ENCODE results near the gene HS6ST2. TPM values are rescaled to one million over a fixed set of nuclear protein-coding genes. Genes with fewer than 3 reads are reported as not detected.

HS6ST2 gene
- total RNA-seq, 4 donors from 2014 or later: 0.21 to 0.30 (median 0.24) TPM; not detected in 1

- Histone ChIP-seq H3K27me3 (no peaks in the 10 kb centered on the region), H3K4me3 (no peak overlapping the region), H3K9me3 (no peaks in the 10 kb centered on the region), H3K4me1 (no peaks in the 10 kb centered on the region), H3K36me3 (no peaks in the 10 kb centered on the region), H3K27ac (no peak overlapping the region)
- DNase-seq (ENCODE audit: low spot score in 2 of 2): no peak
- TF ChIP-seq CTCF (IDR thresholded peaks at IDR 0.05) (no peak), POLR2A (IDR thresholded peaks at IDR 0.05) (no peak), POLR2AphosphoS5 (IDR thresholded peaks at IDR 0.05) (no peak), EP300 (IDR thresholded peaks at IDR 0.05) (no peak)
- WGBS: 67% methylated on average over 7 of the region's 7 CpGs
Measured at GRCh38 chrX:132819711-132820264, 138.6 kb downstream of the HS6ST2 start.

GRCh38 chrX:132818638-132819037 lies 139.8 kb downstream of the HS6ST2 start:
- DNase-seq (ENCODE audit: low spot score in 2 of 2): no peak
- Histone ChIP-seq H3K27me3 (no peaks in the 10 kb centered on the region), H3K9me3 (no peaks in the 10 kb centered on the region), H3K4me1 (no peaks in the 10 kb centered on the region), H3K27ac (no peak overlapping the region), H3K36me3 (no peaks in the 10 kb centered on the region), H3K4me3 (no peak overlapping the region)
- TF ChIP-seq POLR2AphosphoS5 (IDR thresholded peaks at IDR 0.05): no peak
- no peak for TF ChIP-seq CTCF (IDR thresholded peaks at IDR 0.05)
- no peak for TF ChIP-seq EP300 (IDR thresholded peaks at IDR 0.05)
- no peak for TF ChIP-seq POLR2A (IDR thresholded peaks at IDR 0.05)

- H3K36me3 ChIP-seq: no peaks in the 10 kb centered on the region
- DNase-seq (ENCODE audit: low spot score in 2 of 2): no peak
- no peak overlapping the region for H3K27ac ChIP-seq
- H3K27me3 ChIP-seq: no peaks in the 10 kb centered on the region
- 86% methylated on average over 2 of the region's 2 CpGs for WGBS
- TF ChIP-seq POLR2AphosphoS5 (IDR thresholded peaks at IDR 0.05): no peak
- TF ChIP-seq EP300 (IDR thresholded peaks at IDR 0.05): no peak
- no peak for TF ChIP-seq CTCF (IDR thresholded peaks at IDR 0.05)
- no peak for TF ChIP-seq POLR2A (IDR thresholded peaks at IDR 0.05)
- no peaks in the 10 kb centered on the region for H3K4me1 ChIP-seq
- no peaks in the 10 kb centered on the region for H3K9me3 ChIP-seq
- H3K4me3 ChIP-seq: no peak overlapping the region
Measured at GRCh38 chrX:132815643-132816042, 142.8 kb downstream of the HS6ST2 start.

DNA sequence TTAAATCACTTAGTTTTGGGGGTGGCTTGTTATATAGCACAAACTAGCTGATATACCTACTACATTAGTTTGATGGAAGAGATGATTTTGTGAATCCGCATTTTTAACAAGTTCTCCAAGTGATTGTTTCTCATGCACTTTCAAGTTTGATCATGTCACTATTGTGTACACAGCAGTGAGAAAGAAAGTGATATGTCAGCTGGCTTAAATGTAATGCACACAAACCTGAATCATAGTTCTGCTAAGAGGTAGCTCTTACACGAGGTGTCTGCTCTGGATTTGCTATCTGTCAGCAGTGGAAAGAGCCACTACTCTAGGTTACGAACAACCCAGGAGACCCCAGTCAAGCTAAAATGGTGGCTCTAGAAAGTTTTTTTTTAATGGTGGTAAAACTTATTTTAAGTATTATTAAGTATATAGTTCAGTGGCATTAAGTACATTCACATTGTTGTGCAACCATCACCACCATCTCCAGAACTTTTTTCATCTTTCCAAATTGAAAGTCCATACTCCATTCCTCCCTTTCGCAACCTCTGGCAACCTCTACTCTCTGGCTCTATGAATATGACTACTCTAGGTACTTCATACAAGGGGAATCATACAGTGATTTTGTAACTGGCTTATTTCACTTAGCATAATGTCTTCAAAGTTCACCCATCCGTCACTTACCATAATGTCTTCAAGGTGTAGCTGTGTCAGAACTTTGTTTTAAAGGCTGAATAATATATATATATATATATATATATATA lies 147.3 kb downstream of the HS6ST2 start:
- TF ChIP-seq CTCF (IDR thresholded peaks at IDR 0.05): no peak
- no peak for TF ChIP-seq EP300 (IDR thresholded peaks at IDR 0.05)
- TF ChIP-seq POLR2A (IDR thresholded peaks at IDR 0.05): no peak
- TF ChIP-seq POLR2AphosphoS5 (IDR thresholded peaks at IDR 0.05): no peak
- Histone ChIP-seq H3K36me3 (no peaks in the 10 kb centered on the region), H3K4me1 (no peaks in the 10 kb centered on the region), H3K27me3 (no peaks in the 10 kb centered on the region), H3K9me3 (no peaks in the 10 kb centered on the region), H3K4me3 (no peak overlapping the region), H3K27ac (no peak overlapping the region)
- 76% methylated on average over 5 of the region's 5 CpGs for WGBS
- DNase-seq (ENCODE audit: low spot score in 2 of 2): no peak

GRCh38 chrX:132810488-132810887 lies 147.9 kb downstream of the HS6ST2 start:
- DNase-seq (ENCODE audit: low spot score in 2 of 2): no peak
- no peak overlapping the region for H3K27ac ChIP-seq
- H3K4me3 ChIP-seq: no peak overlapping the region
- H3K27me3 ChIP-seq: no peaks in the 10 kb centered on the region
- TF ChIP-seq EP300 (IDR thresholded peaks at IDR 0.05) (no peak), POLR2A (IDR thresholded peaks at IDR 0.05) (no peak), CTCF (IDR thresholded peaks at IDR 0.05) (no peak), POLR2AphosphoS5 (IDR thresholded peaks at IDR 0.05) (no peak)
- no peaks in the 10 kb centered on the region for H3K9me3 ChIP-seq
- H3K36me3 ChIP-seq: no peaks in the 10 kb centered on the region
- WGBS: 53% methylated on average over 3 of the region's 3 CpGs
- no peaks in the 10 kb centered on the region for H3K4me1 ChIP-seq
